Colonic mucosa (tissue), 4 donors: ENCODE measurements around the gene VPS8. TPM values are rescaled to one million over a fixed set of nuclear protein-coding genes. Genes with fewer than 3 reads are reported as not detected.

Experiments used
- DNase-seq: peaks from one replicate; pipeline ENCODE4 v3.0.0-alpha.2; 2020
- H3K27ac ChIP-seq: fragments of 200-600 bp; one replicate; pipeline ENCODE4 v1.8.0; 2021
- H3K27me3 ChIP-seq: fragments of 200-600 bp; one replicate; pipeline ENCODE4 v1.8.0; 2021
- H3K36me3 ChIP-seq: fragments of 200-600 bp; one replicate; pipeline ENCODE4 v1.8.0; 2021
- H3K4me1 ChIP-seq: fragments of 200-600 bp; one replicate; pipeline ENCODE4 v1.8.0; 2021; ENCODE audit warnings: mild to moderate bottlenecking
- H3K4me3 ChIP-seq: fragments of 200-600 bp; one replicate; pipeline ENCODE4 v1.8.0; 2021
- H3K9ac ChIP-seq, 2 donors: one replicate each; pipeline ENCODE4 v1.7.0; 2013; ENCODE audit warnings: control low read depth in 2 of 2, low read depth in 2 of 2, low read length in 2 of 2
- H3K9me3 ChIP-seq: fragments of 200-600 bp; one replicate; pipeline ENCODE4 v1.8.0; 2021
- CTCF ChIP-seq: fragments of 200-600 bp; IDR thresholded peaks from one replicate; pipeline ENCODE4 v1.8.0; 2022; ENCODE audit warnings: antibody characterized with exemption, mild to moderate bottlenecking
- intact Hi-C: fragments of 100-400 bp; cut with DNase I; formaldehyde crosslinking; loops from one replicate; pipeline ENCODE4 v1.14.1; 2022
- total RNA-seq, 2 donors: library from RNA; stranded (reverse); fragmentation: NEBNext Ultra II Directional in 1 of 2; extraction: Animal tissue kit (Norgen Biotek cat#: 25700) in 1 of 2; gene quantifications; one replicate each; pipeline ENCODE4 v1.2.1, GENCODE V29; 2021
- donor health status: healthy.
- donor health status: DM: no; HTN: no; CAD: no.
- donor health status: DM: no; HTN: no; CAD: no.

VPS8 gene
- total RNA-seq, 2 donors from 2014 or later = 43.7 to 54.8 TPM

GRCh38 chr3:184821034-184821433, 9.1 kb downstream of the VPS8 start:
- Histone ChIP-seq H3K36me3 (no peaks in the 10 kb centered on the region), H3K27me3 (no peaks in the 10 kb centered on the region), H3K27ac (no peak overlapping the region), H3K9me3 (no peaks in the 10 kb centered on the region), H3K4me3 (no peak overlapping the region), H3K4me1 (no peaks in the 10 kb centered on the region), H3K9ac (no peak overlapping the region)
- intact Hi-C loops = no loop called here
- no peak for TF ChIP-seq CTCF
- no peak for DNase-seq

- DNase-seq = no peak
These were observed 10.1 kb downstream of the VPS8 start for GRCh38 chr3:184822081-184822480.

GRCh38 chr3:184822654-184823053, 10.7 kb downstream of the VPS8 start:
- TF ChIP-seq CTCF = no peak
- Histone ChIP-seq H3K4me1 (no peaks in the 10 kb centered on the region), H3K9me3 (no peaks in the 10 kb centered on the region), H3K27me3 (no peaks in the 10 kb centered on the region), H3K36me3 (peaks cover 8% of the 10 kb centered on the region), H3K9ac (no peak overlapping the region), H3K4me3 (no peak overlapping the region), H3K27ac (no peak overlapping the region)
- no peak for DNase-seq
- intact Hi-C loops = no loop called here

More at GRCh38 chr3:184822081-184822480, 10.1 kb downstream of the VPS8 start:
- no peak overlapping the region for H3K9ac ChIP-seq
- no peaks in the 10 kb centered on the region for H3K27me3 ChIP-seq
- no peak overlapping the region for H3K4me3 ChIP-seq
- TF ChIP-seq CTCF = no peak
- intact Hi-C loops = no loop called here
- no peaks in the 10 kb centered on the region for H3K4me1 ChIP-seq
- H3K9me3 ChIP-seq = no peaks in the 10 kb centered on the region
- no peak overlapping the region for H3K27ac ChIP-seq
- peaks cover 7% of the 10 kb centered on the region for H3K36me3 ChIP-seq

- intact Hi-C loops = no loop called here
- no peaks in the 10 kb centered on the region for H3K4me1 ChIP-seq
- TF ChIP-seq CTCF = no peak
- H3K9ac ChIP-seq = no peak overlapping the region
- H3K9me3 ChIP-seq = no peaks in the 10 kb centered on the region
- H3K27me3 ChIP-seq = no peaks in the 10 kb centered on the region
- H3K27ac ChIP-seq = no peak overlapping the region
- no peak for DNase-seq
- peaks cover 8% of the 10 kb centered on the region for H3K36me3 ChIP-seq
- H3K4me3 ChIP-seq = no peak overlapping the region
These were observed 12.0 kb downstream of the VPS8 start for GRCh38 chr3:184823990-184824389.

GRCh38 chr3:184825121-184825820, 13.3 kb downstream of the VPS8 start:
- Histone ChIP-seq H3K9ac (no peak overlapping the region), H3K9me3 (no peaks in the 10 kb centered on the region), H3K36me3 (peaks cover 8% of the 10 kb centered on the region), H3K4me3 (no peak overlapping the region), H3K4me1 (no peaks in the 10 kb centered on the region), H3K27me3 (no peaks in the 10 kb centered on the region), H3K27ac (peak overlapping the region; percentile 31)
- no peak for TF ChIP-seq CTCF
- intact Hi-C loops = no loop called here
- peak; percentile 74 for DNase-seq
